HUDEP-2 (cell line): ENCODE measurements around the gene PASD1.
"Not testable (repeated sequence)": the region's sequence is repeated elsewhere in the genome, so short reads cannot be mapped to it uniquely, and the experiment has no call there.

ENCODE experiments used
- DNase-seq, 76 experiments: peaks; one replicate each; lab custom pipeline; 2025; ENCODE audit not compliant: unreplicated experiment in 76 of 76; lab: John Stamatoyannopoulos, UW

PASD1 gene

GRCh38 chrX:151604931-151605330 lies 41.5 kb downstream of the PASD1 start:
- DNase-seq = no peak

GRCh38 chrX:151609222-151609621 lies 45.7 kb downstream of the PASD1 start:
- no peak for DNase-seq

GRCh38 chrX:151621422-151621821 lies 57.9 kb downstream of the PASD1 start:
- DNase-seq = peak in 7 of 76 experiments; percentile 0 to 15 (median 5)

DNA sequence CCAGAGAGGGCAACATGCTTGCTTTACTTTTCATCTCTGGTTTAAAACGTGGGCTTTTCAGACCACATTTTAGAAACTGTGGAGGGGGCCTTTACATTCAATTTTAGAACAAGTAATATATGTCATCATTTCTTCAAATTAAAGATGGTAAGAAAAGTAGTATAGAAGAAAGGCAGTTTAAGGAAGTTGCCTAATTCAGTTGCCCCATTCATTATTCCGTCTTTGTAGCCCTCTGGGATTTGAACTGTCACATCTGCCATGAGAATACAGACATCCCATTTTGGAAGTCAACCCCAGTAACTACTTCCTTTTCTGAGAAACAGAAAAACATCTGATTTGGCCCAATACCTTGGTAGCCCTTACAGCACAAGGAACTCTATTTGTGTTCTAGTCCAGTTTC lies 61.2 kb downstream of the PASD1 start:
- no peak for DNase-seq

- DNase-seq = peak in 1 of 76 experiments; percentile 7
These were observed 68.3 kb downstream of the PASD1 start for GRCh38 chrX:151631822-151632221.

- DNase-seq = peak in 71 of 76 experiments; percentile 1 to 83 (median 46)
These were observed 69.7 kb downstream of the PASD1 start for GRCh38 chrX:151633157-151633556.

DNA sequence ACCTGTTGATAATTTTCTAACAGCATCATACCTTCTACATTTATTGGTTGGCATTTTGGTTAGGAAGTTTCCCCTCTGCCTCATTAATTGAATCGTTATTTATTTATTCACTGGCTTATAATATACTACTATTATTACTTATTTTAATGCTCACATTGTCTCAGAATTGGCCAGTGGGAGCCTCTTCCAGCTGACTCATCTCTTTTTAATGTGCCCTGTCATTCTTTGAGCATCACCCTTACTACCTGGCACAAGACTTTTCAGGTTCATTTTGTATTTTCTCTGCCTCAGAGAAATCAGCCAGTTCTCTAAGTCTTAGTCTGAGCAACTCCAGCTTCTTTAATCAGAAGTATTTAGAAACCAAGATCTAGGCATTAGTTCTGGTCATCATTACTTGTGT lies 71.5 kb downstream of the PASD1 start:
- no peak for DNase-seq

GRCh38 chrX:151641564-151641963 lies 78.1 kb downstream of the PASD1 start:
- no peak for DNase-seq

DNA sequence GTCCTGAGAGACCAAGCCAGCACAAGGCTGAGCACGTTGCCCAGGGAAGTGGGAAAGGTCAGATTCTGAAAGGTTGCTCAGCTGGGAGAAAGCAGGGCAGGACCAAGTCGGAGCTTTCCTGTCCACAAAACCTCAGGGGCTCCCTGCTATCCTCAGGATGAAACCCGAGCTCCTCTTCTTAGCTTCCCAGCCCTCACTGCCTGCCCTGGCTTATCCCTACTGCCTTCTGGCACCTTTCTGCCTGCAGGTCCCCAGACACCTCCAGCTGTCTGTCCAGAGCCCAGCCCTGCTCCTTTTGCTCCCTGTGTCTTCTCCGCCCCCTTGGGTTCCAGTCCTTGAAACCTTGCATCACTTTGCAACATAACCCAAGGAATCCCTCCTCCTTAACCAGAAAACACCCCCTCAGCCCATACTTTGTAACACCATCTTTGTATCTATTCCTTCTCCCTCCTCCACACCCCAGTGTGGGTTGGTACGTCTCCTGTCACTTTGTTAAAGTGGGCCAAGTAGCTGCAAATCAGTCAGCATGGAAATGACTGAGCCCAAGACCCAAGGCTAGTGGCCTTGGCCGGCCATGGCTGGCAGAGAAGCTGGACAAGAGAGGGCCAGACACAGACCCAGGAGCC lies 111.8 kb downstream of the PASD1 start:
- no peak for DNase-seq

DNA sequence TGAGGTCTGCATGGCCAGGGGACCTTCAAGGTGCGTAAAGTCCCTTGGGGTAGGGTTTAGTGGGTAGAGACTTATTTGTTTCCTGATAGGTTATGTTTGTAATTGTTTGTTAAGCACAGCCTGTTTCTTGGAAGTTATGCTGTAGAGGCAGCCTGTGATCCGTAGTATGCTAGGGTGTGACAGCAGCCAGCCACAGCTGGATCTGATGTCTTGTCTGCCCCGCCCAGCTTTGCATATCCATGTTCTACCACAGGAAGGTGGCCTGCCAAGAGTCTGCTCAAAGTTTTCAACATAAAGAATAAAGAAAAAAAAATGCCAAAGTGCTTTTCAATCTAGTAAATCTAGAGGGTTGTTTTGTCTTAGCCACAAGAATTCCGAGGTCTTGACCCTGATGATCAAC lies 112.7 kb downstream of the PASD1 start:
- peak in 42 of 76 experiments; percentile 0 to 54 (median 5) for DNase-seq

- peak in 74 of 76 experiments; percentile 2 to 87 (median 63) for DNase-seq
These were observed 116.4 kb downstream of the PASD1 start for GRCh38 chrX:151679798-151680402.

DNA sequence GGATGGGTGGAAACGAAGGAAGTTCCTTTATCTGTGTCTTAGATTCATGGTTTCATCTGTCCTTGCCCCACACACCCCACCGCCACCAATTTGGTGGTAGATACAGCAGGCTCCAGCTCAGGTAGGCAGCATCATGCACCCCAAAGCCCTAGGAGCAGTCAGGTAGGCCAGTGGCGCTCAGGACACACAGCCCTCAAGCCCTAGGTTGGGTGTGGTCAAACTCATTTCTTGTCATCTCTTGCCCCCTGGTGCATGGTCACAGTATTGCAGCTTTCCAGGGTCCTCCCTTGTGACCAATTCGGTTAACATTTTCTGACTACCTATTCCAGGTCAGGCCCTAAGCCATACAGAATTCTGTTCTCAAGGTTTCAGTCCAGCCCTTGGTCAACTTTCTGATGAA lies 117.3 kb downstream of the PASD1 start:
- peak in 64 of 76 experiments; percentile 0 to 71 (median 34) for DNase-seq

DNA sequence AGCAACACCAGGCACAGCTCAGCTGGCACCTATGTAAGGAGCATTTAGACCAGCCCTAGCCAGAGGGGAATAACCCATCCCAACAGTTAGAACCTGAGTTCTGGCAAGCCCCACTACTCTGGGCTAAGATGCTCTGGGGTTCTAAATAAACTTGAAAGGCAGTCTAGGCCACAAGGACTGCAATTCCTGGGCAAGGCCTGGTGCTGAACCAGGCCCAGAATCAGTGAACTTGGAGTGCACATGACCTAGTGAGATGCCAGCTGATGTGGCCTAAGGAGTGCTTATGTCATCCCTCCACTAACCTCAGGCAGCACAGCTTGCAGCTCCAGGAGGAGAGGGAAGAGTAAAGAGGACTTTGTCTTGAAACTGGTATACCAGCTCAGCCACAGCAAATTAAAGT lies 124.2 kb downstream of the PASD1 start:
- DNase-seq = no peak

GRCh38 chrX:151688695-151689094 lies 125.2 kb downstream of the PASD1 start:
- DNase-seq = no peak

DNA sequence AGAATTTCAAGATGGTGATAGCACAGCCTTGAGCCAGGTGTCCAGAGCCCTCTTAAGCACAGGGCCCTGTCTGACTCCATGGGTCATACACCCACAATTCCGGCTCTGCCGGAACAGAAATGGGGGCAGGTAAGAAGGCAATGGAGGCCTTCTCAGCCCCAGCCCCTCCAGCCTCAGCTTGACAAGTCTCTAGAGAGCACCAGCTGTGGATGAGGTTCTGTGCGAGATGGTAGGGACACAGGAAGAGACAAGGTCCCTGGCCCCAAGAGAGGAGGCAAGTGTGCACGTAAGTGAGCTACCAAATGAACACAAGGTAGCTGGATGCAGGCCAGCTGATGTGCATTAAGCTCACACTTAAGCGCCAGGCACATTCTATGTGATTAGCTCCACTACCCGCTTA lies 129.3 kb downstream of the PASD1 start:
- DNase-seq = no peak

DNA sequence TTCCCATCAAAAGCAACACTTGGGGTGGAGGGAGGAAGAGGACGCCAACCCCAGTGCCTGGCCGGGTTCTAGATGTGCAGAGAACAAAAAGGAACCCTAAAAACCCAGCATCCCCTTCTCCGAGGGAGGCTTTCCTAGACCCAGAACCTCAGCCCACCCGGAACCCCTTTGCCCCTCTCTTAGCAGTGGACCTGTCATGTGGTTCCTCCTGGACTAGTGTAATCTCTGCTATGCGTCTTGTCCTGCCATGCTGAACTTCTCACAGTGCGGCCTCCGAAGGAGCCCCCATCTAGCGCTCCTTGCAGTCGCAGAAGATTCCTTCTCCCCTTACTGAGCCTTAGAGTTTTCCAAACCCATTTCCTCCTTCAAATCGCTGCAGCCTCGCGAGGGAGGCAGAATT lies 130.6 kb downstream of the PASD1 start:
- no peak for DNase-seq

GRCh38 chrX:151694661-151695582 lies 131.4 kb downstream of the PASD1 start, which contains the start of gene PRRG3:
Gene PRRG3 (plus strand): TSS chrX:151695458. CDS start chrX:151698815, 3,357 bp downstream.
- DNase-seq = no peak

- no peak for DNase-seq
These were observed 132.3 kb downstream of the PASD1 start for GRCh38 chrX:151695583-151696340.

DNA sequence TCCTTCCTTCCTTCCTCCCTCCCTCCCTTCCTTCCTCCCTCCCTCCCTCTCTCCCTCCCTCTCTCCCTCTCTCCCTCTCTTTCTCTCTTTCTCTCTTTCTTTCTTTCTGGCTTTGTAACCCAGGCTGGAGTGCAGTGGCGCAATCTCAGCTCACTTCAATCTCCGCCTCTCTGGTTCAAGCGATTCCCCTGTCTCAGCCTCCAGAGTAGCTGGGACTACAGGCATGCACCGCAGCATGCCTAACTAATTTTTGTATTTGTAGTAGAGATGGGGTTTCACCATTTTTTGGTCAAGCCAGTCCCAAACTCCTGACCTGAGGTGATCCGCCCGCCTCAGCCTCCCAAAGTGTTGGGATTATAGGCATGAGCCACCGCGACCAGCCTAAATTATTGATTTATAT lies 133.6 kb downstream of the PASD1 start:
- not testable (repeated sequence) for DNase-seq

DNA sequence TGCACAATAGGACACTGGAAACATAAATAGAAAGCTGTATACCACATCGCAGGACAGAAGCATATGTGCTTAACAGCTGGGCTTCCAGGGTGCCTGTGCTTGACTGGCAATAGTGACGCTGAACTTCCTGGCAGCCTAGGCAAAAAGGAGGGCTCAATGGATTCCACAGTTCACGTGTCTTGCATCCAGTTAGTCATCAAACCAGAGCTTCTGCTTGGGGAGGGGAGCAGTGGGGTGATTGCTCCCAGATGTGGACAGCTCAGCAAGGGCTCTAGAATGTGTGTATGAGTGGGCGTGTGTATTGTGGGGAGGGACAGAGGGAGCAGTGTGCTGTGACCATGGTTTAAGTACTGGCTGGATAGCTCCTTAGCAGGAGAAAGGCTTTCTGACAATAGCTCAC lies 134.0 kb downstream of the PASD1 start:
- DNase-seq = no peak

- DNase-seq = no peak
These were observed 135.0 kb downstream of the PASD1 start for GRCh38 chrX:151698485-151698884.
